K562 (cell line): ENCODE measurements around the gene CTNS.

Experiments used
- CHD4 ChIP-seq: fragments of 200-600 bp; sonication (generic); IDR thresholded peaks from 3 replicates; pipeline ENCODE4 v1.6.1; 2012; ENCODE audit warnings: low read depth, mild to moderate bottlenecking, mixed read lengths, low read length, inconsistent platforms; ENCODE audit not compliant: insufficient read depth, insufficient replicate concordance, poor library complexity, severe bottlenecking
- TF ChIP-seq, protein P1 (sequence below): sonication (generic); formaldehyde crosslinking; IDR thresholded peaks from 2 replicates; pipeline ENCODE4 v1.8.1; 2022; ENCODE audit warnings: missing genetic modification reagents

DNA sequence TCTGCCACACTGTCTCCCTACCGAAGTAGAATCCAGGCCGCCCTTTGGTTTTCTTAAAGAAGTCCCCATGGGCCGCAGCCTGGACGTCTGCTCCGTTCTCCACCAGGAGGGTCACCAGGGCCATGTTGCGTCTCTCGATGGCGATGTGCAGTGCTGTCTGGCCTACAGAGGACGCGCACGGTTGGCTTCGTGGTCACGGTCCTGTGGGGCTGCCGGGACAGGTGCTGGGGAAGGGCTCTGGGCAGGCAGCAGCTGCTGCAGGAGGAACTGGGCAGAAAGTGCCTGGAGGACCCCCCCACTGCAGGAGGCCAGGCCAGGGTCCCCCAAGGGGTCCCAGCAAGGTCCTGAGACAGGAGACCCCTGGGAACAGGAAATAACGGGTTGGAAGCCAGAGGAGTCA, 46.3 kb upstream of the CTNS start:
- TF ChIP-seq, protein P1, sequence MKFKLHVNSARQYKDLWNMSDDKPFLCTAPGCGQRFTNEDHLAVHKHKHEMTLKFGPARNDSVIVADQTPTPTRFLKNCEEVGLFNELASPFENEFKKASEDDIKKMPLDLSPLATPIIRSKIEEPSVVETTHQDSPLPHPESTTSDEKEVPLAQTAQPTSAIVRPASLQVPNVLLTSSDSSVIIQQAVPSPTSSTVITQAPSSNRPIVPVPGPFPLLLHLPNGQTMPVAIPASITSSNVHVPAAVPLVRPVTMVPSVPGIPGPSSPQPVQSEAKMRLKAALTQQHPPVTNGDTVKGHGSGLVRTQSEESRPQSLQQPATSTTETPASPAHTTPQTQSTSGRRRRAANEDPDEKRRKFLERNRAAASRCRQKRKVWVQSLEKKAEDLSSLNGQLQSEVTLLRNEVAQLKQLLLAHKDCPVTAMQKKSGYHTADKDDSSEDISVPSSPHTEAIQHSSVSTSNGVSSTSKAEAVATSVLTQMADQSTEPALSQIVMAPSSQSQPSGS (CRISPR knock-in tag): no peak
- TF ChIP-seq CHD4: no peak
